ENCODE data around the gene CHCHD3.

- TF ChIP-seq CTCF (conservative IDR thresholded peaks at IDR 0.05; ENCODE audit: low read depth, low read length) = no peak
- TF ChIP-seq EZH2 (IDR thresholded peaks at IDR 0.05; ENCODE audit: low read length, unreplicated experiment) = no peak
Observed at GRCh38 chr7:132959891-132960290, 122.0 kb downstream of the CHCHD3 start.
